HG03175 (cell line): Measurements from ENCODE around the gene RBFOX1.
"Not testable (repeated sequence)": the region's sequence is repeated elsewhere in the genome, so short reads cannot be mapped to it uniquely, and the experiment has no call there.

Source experiments
- ATAC-seq: cut with Tn5 transposase; IDR thresholded peaks from one replicate; pipeline ENCODE4 v1.9.1; 2021; ENCODE audit warnings: mild to moderate bottlenecking, moderate library complexity; ENCODE audit not compliant: unreplicated experiment

RBFOX1 gene

GRCh38 chr16:7452090-7452489 is 119.4 kb downstream of the RBFOX1 start:
- no peak for ATAC-seq

GRCh38 chr16:7456211-7456610 is 123.6 kb downstream of the RBFOX1 start:
- ATAC-seq, result no peak

GRCh38 chr16:7458144-7458543 is 125.5 kb downstream of the RBFOX1 start:
- ATAC-seq, result no peak

- ATAC-seq, result no peak
Measured at GRCh38 chr16:7470344-7470743, 137.7 kb downstream of the RBFOX1 start.

GRCh38 chr16:7471268-7471667 is 138.6 kb downstream of the RBFOX1 start:
- no peak for ATAC-seq

GRCh38 chr16:7482032-7482431 is 149.4 kb downstream of the RBFOX1 start:
- no peak for ATAC-seq

- ATAC-seq, result no peak
Measured at GRCh38 chr16:7482596-7483290, 150.1 kb downstream of the RBFOX1 start.

GRCh38 chr16:7487574-7488323 is 155.1 kb downstream of the RBFOX1 start:
- no peak for ATAC-seq

GRCh38 chr16:7492122-7492521 is 159.5 kb downstream of the RBFOX1 start:
- ATAC-seq, result no peak

- ATAC-seq, result no peak
Measured at GRCh38 chr16:7493133-7493532, 160.5 kb downstream of the RBFOX1 start.

- no peak for ATAC-seq
Measured at GRCh38 chr16:7497691-7498090, 165.0 kb downstream of the RBFOX1 start.

- ATAC-seq, result no peak
Measured at GRCh38 chr16:7501868-7502267, 169.2 kb downstream of the RBFOX1 start.

- not testable (repeated sequence) for ATAC-seq
Measured at GRCh38 chr16:7502591-7503157, 170.0 kb downstream of the RBFOX1 start.

GRCh38 chr16:7503666-7504065 is 171.0 kb downstream of the RBFOX1 start:
- no peak for ATAC-seq

GRCh38 chr16:7504844-7505243 is 172.2 kb downstream of the RBFOX1 start:
- no peak for ATAC-seq

- no peak for ATAC-seq
Measured at GRCh38 chr16:7505495-7505894, 172.8 kb downstream of the RBFOX1 start.

GRCh38 chr16:7506363-7506762 is 173.7 kb downstream of the RBFOX1 start:
- no peak for ATAC-seq

- no peak for ATAC-seq
Measured at GRCh38 chr16:7508656-7509055, 176.0 kb downstream of the RBFOX1 start.

GRCh38 chr16:7509963-7510601 is 177.4 kb downstream of the RBFOX1 start:
- ATAC-seq, result no peak

- no peak for ATAC-seq
Measured at GRCh38 chr16:7511549-7512260, 179.1 kb downstream of the RBFOX1 start.

GRCh38 chr16:7512503-7512902 is 179.9 kb downstream of the RBFOX1 start:
- no peak for ATAC-seq
